CD4-positive, alpha-beta T cell (primary cell): ENCODE data around the gene KLHL17. TPM values are rescaled to one million over a fixed set of nuclear protein-coding genes. Genes with fewer than 3 reads are reported as not detected.
A peak's percentile ranks its signal among the peaks of the same experiment; 100 is the strongest.

Experiments used
- ATAC-seq: fragments of 200-7000 bp; cut with Tn5 transposase; one replicate; pipeline ENCODE4 v1.10.0; 2022; ENCODE audit warnings: mild to moderate bottlenecking; ENCODE audit not compliant: poor library complexity
- CTCF ChIA-PET: fragments of 350-600 bp; sonication (Branson Sonifier 250); formaldehyde crosslinking; loops from one replicate; lab custom pipeline; 2021; ENCODE audit warnings: antibody characterized with exemption, inconsistent platforms; lab: Charles Lee
- POLR2A ChIA-PET: fragments of 350-600 bp; sonication (Branson Sonifier 250); formaldehyde crosslinking; loops from one replicate; lab custom pipeline; 2021; ENCODE audit warnings: antibody characterized with exemption, inconsistent platforms; lab: Charles Lee
- DNase-seq, 14 experiments: peaks; one replicate each; pipeline ENCODE4 v3.0.0-alpha.2; 2013 to 2020; ENCODE audit warnings: mixed read lengths in 2 of 14
- H3K27ac ChIP-seq, 2 donors: one replicate each; pipeline versions ENCODE4 v1.5.1 to v1.7.0; 2013; ENCODE audit warnings: low read length in 2 of 2, low read depth in 1 of 2, mild to moderate bottlenecking in 1 of 2
- H3K27me3 ChIP-seq, 2 experiments: 1 replicate in 1 of 2; 2 replicates in 1 of 2; pipeline versions ENCODE4 v1.6.1 to v1.7.0; 2013; ENCODE audit warnings: low read length in 2 of 2, control low read depth in 1 of 2, mild to moderate bottlenecking in 1 of 2, moderate library complexity in 1 of 2; ENCODE audit not compliant: insufficient read depth in 2 of 2, control insufficient read depth in 1 of 2
- H3K36me3 ChIP-seq: one replicate; pipeline ENCODE4 v1.6.1; 2013; ENCODE audit warnings: low read length, control low read depth; ENCODE audit not compliant: insufficient read depth
- H3K4me1 ChIP-seq: one replicate; pipeline ENCODE4 v1.6.1; 2013; ENCODE audit warnings: low read length, control low read depth; ENCODE audit not compliant: insufficient read depth
- H3K4me3 ChIP-seq: one replicate; pipeline ENCODE4 v1.5.1; 2013; ENCODE audit warnings: mild to moderate bottlenecking, low read length, moderate library complexity
- H3K9me3 ChIP-seq, 2 experiments: 1 replicate in 1 of 2; 2 replicates in 1 of 2; pipeline versions ENCODE4 v1.6.1 to v1.7.0; 2013; ENCODE audit warnings: low read length in 2 of 2, mild to moderate bottlenecking in 2 of 2, control low read depth in 1 of 2, moderate library complexity in 1 of 2; ENCODE audit not compliant: control insufficient read depth in 1 of 2, insufficient read depth in 1 of 2
- H3K27ac Mint-ChIP-seq: one replicate; pipeline ENCODE4 v1.8.0; 2020; ENCODE audit warnings: mixed read lengths
- H3K27me3 Mint-ChIP-seq: one replicate; pipeline ENCODE4 v1.8.0; 2021; ENCODE audit warnings: mixed read lengths
- H3K36me3 Mint-ChIP-seq: one replicate; pipeline ENCODE4 v1.8.0; 2021; ENCODE audit warnings: low read depth, mixed read lengths
- H3K4me1 Mint-ChIP-seq: one replicate; pipeline ENCODE4 v1.8.0; 2021; ENCODE audit warnings: low read depth, mixed read lengths
- H3K4me3 Mint-ChIP-seq: one replicate; pipeline ENCODE4 v1.8.0; 2020; ENCODE audit warnings: mild to moderate bottlenecking, mixed read lengths
- H3K9me3 Mint-ChIP-seq: one replicate; pipeline ENCODE4 v1.8.0; 2020; ENCODE audit warnings: mixed read lengths
- CTCF ChIP-seq: fragments of 200-600 bp; IDR thresholded peaks from one replicate; pipeline ENCODE4 v1.8.0; 2022; ENCODE audit warnings: antibody characterized with exemption, mild to moderate bottlenecking
- intact Hi-C, 2 experiments: fragments of 100-400 bp; cut with DNase I in 1 of 2; cut with micrococcal nuclease in 1 of 2; formaldehyde crosslinking; loops; one replicate each; pipeline versions ENCODE4 v1.15.1 to v1.9.0; 2023 to 2025; cut with DNase I, micrococcal nuclease
- total RNA-seq, 174 experiments: library from RNA in 2 of 174; stranded (reverse) in 2 of 174; gene quantifications; one replicate each; pipeline ENCODE4 v1.2.3 and lab custom pipeline; 2021 to 2026

KLHL17 gene
- total RNA-seq, 2 experiments from 2014 or later, result 13.9 TPM

- H3K9me3 ChIP-seq, result peaks cover 0 to 19% of the 10 kb centered on the region in 2 experiments
- Mint-ChIP-seq H3K4me3 (no peak overlapping the region), H3K36me3 (no peaks in the 10 kb centered on the region), H3K27ac (no peak overlapping the region), H3K4me1 (peaks cover 14% of the 10 kb centered on the region), H3K27me3 (peaks cover 50% of the 10 kb centered on the region), H3K9me3 (no peaks in the 10 kb centered on the region)
- POLR2A ChIA-PET, result no interaction called here
- no peak for ATAC-seq
- no peak overlapping the region for H3K4me3 ChIP-seq
- CTCF ChIA-PET, result no interaction called here
- no peak overlapping the region for H3K27ac ChIP-seq
- H3K27me3 ChIP-seq, result peaks cover 26 to 35% of the 10 kb centered on the region in 2 experiments
- H3K36me3 ChIP-seq, result no peaks in the 10 kb centered on the region
- DNase-seq, result peak in 1 of 14 experiments; percentile 0
- TF ChIP-seq CTCF, result no peak
- intact Hi-C loops, result no loop called here
- peaks cover 14% of the 10 kb centered on the region for H3K4me1 ChIP-seq
Measured at GRCh38 chr1:917076-917459, 43.3 kb upstream of the KLHL17 start.

GRCh38 chr1:917466-918091, 42.8 kb upstream of the KLHL17 start:
- ChIA-PET POLR2A (no interaction called here), CTCF (no interaction called here)
- Histone ChIP-seq H3K9me3 (peaks cover 0 to 24% of the 10 kb centered on the region in 2 experiments), H3K27me3 (peaks cover 31 to 39% of the 10 kb centered on the region in 2 experiments), H3K27ac (no peak overlapping the region), H3K4me1 (peaks cover 18% of the 10 kb centered on the region), H3K4me3 (no peak overlapping the region), H3K36me3 (no peaks in the 10 kb centered on the region)
- peaks cover 13% of the 10 kb centered on the region for H3K4me1 Mint-ChIP-seq
- no peak overlapping the region for H3K27ac Mint-ChIP-seq
- intact Hi-C loops, result no loop called here
- no peak for TF ChIP-seq CTCF
- H3K36me3 Mint-ChIP-seq, result no peaks in the 10 kb centered on the region
- DNase-seq (no peak), ATAC-seq (no peak)
- H3K4me3 Mint-ChIP-seq, result no peak overlapping the region
- peaks cover 53% of the 10 kb centered on the region for H3K27me3 Mint-ChIP-seq
- no peaks in the 10 kb centered on the region for H3K9me3 Mint-ChIP-seq

- H3K4me1 ChIP-seq, result peaks cover 26% of the 10 kb centered on the region
- ATAC-seq, result no peak
- H3K9me3 Mint-ChIP-seq, result no peaks in the 10 kb centered on the region
- H3K27ac ChIP-seq, result no peak overlapping the region
- H3K27me3 ChIP-seq, result peaks cover 39 to 46% of the 10 kb centered on the region in 2 experiments
- H3K27ac Mint-ChIP-seq, result no peak overlapping the region
- H3K4me3 ChIP-seq, result no peak overlapping the region
- DNase-seq, result no peak
- H3K9me3 ChIP-seq, result peaks cover 0 to 30% of the 10 kb centered on the region in 2 experiments
- intact Hi-C loops, result no loop called here
- CTCF ChIA-PET, result no interaction called here
- POLR2A ChIA-PET, result no interaction called here
- no peak overlapping the region for H3K4me3 Mint-ChIP-seq
- H3K36me3 ChIP-seq, result no peaks in the 10 kb centered on the region
- TF ChIP-seq CTCF, result no peak
- H3K27me3 Mint-ChIP-seq, result peaks cover 54% of the 10 kb centered on the region
- no peaks in the 10 kb centered on the region for H3K36me3 Mint-ChIP-seq
- peaks cover 15% of the 10 kb centered on the region for H3K4me1 Mint-ChIP-seq
Measured at GRCh38 chr1:918353-918752, 42.0 kb upstream of the KLHL17 start.
